Activated CD4-positive, alpha-beta T cell treated with anti-CD3 and anti-CD28 coated beads, Interleukin-2, amount 50 U/mL, for 4 hours (primary cell): Measurements from ENCODE around the gene AK4.
"Not testable (repeated sequence)": the region's sequence is repeated elsewhere in the genome, so short reads cannot be mapped to it uniquely, and the experiment has no call there.

ENCODE experiments used
- DNase-seq, 2 experiments: peaks; one replicate each; pipeline ENCODE4 v3.0.0-alpha.2; 2020

AK4 gene

DNA sequence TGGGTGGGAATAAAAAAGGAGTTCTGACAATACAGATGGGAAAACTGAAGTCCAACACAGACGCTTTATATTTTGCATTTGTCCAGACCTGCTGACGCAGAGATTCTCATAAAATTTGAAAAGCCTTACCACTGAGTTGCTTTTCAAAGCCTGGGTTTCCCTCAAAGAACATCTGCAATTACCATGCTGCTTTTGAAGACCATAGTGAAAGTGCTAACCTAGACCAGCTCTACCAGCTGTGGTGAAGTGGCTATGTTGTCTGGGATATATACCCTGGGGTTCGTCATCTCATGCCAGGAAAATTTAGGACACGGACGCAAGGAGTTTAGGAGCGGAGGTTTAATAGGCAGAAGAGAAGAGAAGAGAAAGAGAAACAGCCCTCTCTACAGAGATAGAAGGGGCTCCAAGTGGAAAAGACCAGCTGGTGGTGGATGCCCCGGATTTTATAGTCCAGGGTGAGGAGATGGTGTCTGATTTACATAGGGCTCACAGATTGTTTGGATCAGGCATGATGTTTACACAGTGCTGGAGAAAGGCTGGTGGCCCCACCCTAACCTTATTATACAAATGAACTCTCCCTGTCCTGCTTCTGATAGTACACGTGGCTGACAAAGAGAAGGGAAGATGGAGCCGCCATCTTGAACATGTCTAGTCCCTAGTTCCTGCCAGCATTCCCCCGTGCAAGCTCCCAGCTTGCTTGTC, 73.8 kb downstream of the AK4 start:
- no peak for DNase-seq

DNA sequence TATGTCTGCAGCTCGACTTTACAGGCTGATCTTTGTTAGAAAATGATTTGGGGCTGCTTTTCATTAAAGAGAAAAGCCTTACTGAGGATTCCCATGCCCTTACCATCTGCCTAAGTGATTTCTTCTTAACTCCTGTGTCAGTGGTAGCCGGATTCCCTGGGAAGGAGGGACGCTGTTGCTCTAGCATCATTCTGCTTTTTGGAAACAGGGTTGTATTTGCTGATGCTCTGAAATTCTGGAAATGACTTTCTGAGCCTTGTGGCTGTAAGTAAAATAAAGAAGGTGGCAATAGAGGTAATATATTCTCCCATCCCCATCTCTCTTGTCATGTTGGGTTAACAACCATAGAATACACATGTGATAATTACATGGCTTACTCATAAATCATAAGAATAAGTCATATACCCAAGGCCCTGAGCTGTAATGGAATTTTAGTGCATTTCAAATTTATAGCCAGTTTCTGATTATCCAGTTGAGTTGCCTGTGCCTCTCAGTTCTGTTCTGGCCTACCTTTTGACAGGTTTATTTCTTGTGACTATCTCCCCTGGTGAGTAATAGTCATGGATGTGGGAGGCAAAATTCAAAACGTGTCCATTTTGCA, 74.4 kb downstream of the AK4 start:
- DNase-seq = no peak

DNA sequence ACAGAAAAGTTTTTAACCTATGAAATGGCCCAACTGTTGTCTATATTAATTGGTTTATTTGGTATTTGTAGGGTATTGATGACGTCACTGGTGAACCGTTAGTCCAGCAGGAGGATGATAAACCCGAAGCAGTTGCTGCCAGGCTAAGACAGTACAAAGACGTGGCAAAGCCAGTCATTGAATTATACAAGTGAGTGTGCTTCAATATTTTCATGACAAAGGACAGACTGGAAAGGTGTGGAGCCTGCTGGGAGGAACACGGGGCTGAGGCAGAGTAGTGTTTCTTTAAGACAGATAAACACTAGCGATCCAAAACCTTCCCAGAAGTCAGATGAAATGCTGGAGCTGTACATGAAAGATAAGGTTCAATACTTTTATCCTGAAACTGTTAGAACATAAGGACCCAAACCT, 76.7 kb downstream of the AK4 start:
- no peak for DNase-seq

DNA sequence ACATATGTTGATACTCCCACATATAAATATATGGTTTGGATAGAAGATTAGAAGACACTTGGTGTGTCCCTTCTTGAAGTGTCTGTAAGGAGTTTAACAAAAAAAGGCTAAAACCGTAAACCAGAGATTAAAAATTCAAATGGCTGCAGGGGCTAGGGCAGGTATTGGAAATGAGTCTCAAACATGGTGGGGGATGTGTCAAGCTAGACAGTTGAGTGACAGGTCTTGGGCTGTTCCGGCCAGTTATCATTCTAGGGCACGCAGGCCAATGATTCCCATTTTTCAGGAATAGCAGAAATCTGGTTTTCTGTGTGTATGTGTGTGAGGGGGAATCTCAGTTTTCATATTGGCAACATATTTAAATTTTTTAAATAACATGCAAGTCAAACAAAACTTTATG, 77.2 kb downstream of the AK4 start:
- DNase-seq = no peak

DNA sequence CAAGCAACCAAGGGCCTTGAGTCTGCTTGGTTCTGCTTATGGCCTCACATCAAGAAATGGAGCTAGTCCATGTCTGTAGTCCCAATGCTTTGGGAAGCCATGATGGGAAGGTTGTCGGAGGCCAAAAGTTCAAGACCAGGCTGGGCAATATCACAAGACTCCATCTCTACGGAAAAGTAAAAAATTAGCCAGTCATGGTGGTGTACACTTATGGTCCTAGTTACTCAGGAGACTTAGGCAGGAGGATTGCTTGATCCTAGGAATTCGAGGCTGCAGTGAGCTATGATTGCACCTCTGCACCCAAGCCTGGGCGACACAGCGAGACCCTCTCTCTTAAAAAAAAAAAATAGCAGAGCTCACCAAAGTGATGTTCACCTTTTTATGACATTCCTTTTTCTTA, 81.2 kb downstream of the AK4 start:
- DNase-seq = no peak

DNA sequence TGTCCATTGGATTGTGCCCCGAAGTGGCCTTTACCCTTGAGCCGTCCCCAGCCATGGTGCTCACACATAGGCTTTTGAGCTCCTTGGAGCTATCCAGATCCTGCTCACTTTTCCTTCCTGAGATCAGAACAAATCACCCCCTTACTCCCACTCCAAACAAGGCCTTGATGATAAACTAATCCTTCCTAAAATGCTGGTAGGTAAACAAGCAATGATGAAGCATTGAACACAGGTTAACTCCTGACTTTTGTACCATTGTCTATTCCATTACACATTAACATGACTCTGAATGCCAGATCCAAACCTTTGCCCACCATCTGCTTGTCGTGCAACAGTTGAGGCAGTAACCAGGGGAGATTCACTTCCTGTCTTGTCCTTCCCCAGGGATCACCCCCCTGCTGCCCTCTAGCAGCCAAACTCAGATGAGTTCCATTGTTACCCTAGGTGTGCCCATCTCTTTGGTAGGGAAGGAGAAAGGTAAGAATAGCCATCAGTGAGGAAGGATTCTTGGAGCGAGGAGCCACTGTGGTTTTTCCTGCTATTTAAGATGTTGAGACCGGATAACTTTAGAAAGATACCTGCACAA, 81.8 kb downstream of the AK4 start:
- DNase-seq = no peak

DNA sequence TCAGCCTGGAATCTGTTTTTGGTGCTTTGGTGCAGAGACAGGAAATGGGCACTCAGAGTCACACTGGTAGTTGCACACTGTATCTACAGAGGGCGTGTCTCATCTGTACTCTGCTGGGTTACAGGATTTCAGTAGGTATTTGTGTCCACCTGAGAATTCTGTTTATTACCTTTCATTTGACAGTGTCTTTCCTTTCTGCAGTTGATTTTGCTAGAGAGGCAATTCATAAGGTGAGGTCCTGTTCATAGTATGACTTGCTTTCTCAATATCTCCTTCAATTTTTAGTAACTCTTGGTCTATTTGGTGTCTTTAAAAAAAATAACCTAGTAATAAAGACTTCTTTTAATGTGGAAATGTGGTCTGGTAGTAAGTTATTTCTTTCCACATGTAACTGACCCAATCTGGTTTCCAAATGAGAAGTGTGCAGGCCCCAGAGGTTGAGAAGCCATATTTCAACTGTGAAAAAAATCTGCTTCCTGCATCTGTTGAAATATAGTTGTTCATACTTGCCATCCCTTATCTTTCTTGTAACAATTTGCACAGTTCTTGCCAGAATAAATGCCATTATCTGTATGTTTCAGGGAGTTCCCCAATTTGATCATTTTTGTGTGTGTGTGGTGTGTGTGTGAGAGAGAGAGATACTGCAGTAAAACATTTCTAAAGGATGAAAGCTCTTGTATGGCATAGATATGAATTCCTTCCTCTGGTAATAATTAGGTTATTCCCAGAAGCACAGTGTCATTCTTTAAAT, 82.9 kb downstream of the AK4 start:
- DNase-seq = no peak

DNA sequence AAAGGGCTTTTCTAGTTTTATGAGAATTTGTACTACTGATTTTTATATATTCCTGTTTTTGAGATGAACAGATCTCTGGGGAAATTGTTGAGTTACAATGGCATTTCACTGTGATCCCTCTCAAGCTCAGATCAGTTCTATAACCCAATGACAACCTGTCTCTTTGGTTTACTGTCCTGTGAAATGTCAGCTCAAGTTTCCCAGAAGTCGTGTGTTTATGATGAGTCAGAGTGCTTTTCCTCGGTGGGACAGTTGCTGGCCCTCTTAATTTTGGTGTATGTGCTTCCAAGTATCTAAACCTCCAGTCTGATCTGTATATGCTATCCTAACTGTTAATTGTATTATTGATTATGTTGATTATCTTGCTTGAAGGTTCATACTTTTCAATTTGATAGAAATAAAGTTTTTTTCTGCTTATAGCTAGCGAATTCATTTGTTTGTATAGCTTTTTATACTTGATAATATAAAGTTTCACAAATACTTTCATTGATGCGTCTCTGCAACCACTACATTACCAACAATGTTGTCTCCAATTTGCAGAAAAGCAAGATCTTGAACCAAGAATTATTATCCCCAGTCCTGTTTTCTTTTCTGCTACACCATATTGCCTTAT, 83.8 kb downstream of the AK4 start:
- no peak for DNase-seq

DNA sequence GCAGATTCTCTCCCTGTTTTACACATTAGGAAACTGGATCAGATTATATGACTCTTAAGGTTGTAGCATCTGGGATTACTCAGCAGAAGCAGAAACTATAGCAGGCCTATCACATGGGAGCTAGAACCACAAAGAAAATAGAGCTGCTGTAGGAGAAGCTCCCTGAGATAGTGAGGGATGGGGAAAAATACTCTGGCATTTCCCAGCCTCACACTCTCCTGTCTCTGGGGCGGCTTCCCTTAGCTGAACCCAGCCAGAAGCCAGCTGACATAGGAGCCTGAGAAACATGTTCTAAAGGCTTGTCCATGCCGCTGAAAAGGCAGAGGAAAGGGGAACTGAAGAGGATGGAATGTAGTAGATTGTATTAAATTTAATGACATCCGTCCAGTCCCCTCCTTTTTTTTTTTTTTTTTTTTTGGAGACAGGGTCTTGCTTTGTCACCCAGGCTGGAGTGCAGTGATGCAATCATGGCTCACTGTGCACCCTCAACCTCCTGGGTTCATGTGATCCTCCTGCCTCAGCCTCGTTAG, 84.5 kb downstream of the AK4 start:
- no peak for DNase-seq

DNA sequence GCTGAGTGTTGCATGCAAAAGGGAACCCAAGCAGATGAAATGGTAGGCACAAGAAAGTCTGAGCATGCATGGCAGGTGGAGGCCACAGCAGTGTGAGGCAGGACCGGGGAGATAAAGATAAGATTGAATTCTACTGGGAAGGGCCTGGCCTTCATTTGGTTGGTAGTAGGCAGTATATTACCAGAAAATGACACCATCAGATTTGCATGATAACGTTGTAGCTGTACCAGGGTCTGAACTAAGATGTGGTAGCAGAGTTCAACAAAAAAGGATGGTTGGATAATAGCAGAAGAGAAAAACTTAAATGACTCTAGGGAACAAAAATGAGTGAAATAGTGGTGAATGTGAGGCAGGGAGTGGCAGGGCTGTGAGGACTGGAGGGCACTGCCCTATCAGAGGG, 85.8 kb downstream of the AK4 start:
- no peak for DNase-seq

DNA sequence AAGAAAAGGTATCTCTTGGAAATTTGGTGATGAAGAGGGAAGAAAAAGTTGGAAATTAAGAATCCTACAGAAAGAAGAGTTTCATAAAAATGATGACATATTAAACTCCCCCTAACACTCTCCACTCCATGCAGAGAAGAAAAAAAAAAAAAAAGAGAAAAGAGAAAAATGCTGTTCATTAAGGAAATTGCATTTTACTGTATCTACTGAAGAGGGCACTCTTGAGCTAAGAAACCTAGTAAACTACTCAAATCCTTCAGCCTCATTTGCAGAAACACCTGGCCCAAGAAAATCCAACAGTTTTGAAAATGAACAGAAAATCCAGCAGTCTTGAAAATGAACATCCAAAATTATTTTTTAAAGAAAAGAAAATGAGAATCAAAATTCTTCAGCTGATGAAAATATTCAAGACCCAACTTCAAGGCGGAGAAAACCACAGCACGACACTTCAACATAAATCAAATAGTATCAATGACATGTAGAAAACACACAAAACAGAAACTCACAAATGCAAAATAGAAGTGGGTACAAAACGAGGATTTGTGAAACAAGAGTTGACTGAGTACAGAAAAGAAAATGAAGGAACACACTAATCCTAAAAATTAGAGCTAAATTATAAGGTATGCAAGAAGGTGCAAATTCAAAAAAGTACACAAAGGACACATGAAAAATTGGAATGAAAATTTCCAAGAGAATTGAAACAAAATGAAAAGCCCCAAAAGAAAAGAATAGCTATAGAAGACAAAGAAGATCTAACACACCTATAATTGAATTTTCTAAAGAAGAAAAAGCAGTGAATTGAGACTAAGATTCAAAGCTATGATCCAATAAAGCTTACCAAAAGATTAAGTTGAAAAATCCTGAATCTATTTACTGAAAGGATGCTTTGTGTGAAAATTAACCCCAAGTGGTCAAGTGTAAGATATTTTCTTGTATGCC, 88.1 kb downstream of the AK4 start:
- DNase-seq = no peak

DNA sequence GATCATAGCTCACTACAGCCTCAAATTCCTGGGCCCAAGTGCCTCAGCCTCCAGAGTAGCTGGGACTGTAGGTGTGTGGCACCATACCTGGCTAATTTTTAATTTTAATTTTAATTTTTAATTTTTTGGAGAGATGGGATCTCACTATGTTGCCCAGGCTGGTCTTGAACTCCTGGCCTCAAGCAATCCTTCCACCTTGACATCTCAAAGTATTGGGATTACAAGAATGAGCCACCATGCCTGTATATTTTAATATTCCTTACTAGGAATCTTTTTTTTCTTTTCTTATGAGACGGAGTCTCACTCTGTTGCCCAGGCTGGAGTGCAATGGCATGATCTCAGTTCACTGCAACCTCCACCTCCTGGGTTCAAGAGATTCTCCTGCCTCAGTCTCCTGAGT, 89.1 kb downstream of the AK4 start:
- not testable (repeated sequence) for DNase-seq

DNA sequence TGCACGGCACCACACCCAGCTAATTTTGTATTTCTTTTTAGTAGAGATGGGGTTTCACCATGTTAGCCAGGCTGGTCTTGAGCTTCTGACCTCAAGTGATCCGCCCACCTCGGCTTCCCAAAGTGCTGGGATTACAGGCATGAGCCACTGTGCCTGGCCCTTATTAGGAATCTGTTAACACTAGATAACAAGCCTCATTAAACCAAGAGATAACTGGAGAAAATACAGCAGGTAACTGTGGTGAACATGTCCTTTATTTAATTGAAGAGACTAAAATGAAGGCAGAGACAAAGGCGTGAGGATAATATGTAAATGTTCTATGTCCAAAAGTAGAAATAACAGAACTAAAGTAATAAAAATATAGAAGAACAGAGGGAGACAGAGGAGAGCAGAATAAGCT, 89.5 kb downstream of the AK4 start:
- no peak for DNase-seq

DNA sequence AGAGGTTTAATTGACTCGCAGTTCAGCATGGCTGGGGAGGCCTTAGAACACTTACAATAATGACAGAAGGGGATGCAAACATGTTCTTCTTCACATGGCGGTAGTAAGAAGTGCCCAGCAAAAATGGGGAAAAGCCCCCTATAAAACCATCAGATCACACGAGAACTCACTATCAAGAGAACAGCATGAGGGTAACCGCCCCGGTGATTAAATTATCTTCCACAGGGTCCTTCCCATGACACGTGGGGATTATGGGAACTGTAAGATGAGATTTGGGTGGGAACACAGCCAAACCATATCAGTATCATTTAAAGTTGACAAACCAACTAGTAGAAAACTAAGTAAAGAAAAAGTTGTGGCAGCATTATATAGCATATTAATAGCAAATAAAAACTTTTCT, 90.0 kb downstream of the AK4 start:
- no peak for DNase-seq

DNA sequence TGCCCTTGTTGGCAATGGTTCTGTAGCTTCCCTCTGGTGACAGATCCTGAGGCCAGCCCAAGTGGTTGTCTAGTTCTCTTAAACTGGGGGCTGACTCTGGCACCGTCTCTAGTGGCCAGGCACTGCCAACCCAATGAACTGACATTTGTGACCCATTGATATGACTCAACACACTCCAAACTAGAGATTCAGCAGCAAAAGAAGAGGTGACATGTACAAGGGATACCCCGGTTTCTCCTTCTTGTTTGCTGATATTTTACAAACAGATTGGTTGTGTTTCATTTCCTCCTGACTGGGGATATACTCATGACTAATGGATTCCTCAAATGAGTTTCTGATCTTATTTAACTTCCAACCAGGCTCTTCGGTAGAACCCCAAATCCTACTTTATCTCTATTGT, 95.5 kb downstream of the AK4 start:
- DNase-seq = no peak

DNA sequence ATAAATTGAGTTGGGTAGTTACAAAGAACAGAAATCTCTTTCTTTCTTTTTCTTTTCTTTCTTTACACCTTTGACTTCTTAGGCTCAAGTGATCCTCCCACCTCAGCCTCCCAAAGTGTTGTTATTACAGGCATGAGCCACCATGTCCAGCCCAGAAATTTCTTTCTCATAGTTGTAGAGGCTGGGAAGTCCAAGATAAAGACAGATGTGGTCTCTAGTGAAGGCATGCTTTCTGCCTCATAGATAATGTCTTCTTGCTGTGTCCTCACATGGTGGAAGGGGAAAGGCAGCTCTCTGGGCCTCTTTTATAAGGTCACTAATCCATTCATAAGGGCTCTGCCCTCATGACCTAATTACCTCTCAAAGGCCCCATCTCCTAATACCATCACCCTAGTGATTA, 97.3 kb downstream of the AK4 start:
- no peak for DNase-seq

DNA sequence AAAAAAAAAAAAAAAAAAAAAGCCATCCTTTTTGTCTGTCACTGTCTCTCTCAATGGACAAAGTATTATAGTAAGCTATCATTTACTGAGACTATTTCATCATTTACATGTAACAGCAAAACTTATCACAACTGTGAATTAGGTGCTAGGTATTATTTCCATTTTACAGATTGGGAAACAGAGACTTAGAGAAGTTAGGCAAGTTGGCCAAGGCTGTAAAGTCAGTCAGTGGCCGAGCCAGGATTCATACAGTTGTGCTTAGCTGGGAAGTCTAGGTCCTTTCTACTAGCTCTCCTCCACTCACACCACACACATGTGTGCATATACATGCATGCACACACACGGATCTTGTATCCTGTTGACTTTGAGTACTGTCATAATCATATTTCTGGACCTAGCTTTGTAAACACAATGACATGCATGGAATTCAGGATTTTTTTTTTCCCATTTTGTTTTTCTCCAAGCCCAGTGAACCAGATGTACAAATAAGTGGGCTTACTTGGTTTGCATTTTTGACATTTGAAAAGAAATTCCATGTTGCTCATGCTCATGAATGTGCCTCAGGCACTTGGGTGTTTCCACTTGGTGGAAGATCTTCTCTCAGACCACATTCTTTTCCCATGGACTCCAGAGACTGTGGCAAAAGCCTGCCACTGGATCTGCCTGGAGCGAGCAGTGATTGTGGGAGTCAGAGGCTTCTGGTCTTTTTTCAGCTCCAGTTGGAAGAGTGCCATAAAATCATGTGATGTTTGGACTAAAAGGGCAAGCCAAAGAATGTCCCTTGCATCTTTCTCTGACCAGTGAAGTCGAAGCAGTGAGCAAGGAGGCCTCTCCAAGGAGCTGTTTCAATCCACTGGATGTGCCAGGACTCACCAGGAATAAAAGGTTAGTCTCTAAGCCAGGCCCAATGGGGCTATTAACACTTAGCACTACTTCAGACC, 99.7 kb downstream of the AK4 start:
- no peak for DNase-seq

DNA sequence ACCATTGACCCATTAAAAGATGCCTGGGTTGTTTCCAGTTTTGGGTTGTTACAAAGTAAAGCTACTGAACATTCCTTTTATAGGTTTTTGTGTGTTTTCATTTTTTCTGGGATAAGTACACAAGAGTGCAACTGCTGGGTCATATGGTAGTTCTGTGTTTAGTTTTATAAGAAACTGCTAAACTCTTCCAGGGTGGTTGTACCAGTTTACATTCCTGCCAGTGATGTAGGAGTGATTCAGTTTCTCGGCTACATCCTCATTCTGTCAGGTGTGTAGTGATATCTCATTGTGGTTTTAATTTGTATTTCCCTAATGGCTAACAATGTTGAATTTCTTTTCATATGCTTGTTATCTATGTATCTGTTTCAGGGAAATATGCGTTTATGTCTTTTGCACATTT, 102.8 kb downstream of the AK4 start:
- no peak for DNase-seq

DNA sequence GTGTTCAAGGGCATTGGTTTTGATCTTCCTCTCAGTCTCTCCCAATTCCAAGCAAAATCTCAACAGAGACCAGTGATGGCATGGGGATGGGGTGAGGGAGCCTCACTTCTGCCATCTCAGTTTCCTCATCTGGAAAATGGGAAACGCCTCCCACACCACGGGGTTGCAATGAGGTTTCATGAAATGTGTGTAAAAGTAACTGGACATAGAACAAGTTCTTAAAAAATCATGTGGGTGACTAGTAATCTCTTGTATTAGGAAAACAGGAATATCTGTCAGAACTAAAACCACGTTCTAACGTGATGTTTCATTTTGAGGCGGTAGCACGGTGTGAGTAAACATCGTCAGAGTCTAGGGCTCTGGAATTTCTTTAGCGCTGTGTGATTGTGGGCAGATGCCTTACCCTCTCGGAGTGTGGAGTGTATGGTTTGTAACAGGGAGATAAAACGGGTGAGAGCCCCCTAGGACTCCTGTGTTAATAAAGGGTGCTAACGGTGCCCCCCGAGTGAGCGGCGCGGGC, 105.9 kb downstream of the AK4 start:
- no peak for DNase-seq

DNA sequence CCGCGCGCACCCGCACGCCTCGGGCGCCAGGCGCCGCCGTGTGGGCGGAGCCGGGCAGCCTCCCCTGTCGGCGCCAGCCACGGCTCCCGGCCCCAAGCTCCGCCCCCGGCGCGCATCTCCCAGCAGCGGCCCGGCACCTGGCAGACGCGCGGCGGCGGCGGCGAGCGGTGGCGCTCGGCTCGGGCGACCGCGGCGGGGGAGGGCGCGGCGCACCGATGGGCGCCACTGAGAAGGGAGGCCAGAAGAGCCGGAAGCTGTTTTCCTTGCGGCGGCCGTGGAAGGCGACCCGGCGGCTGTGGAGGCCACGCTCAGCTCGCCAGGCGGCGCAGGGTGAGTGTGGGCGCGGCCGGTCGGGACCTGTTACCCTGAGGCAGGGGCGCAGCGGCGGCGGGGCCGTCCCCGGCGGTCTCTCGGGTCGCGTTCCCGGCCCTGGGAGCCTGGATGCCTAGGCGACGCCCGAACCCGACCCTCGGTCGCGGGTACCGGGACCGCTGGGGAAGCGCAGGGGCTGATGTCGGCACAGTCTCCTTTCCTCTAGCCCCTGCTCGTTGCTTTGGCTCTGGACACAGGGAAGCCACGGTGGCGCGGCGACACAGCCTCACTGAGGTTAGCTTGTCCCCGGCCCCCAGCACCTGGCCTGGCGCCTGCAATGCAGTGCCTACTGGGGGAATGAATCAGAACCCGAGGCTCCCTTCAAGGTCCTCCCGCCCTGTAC, 106.5 kb downstream of the AK4 start:
- DNase-seq = peak; percentile 79 to 81
